Hematopoietic multipotent progenitor cell treated with erythropoietin and hydrocortisone succinate and interleukin-3 and kit ligand, for 8 days (in vitro differentiated cells): ENCODE results near the gene KLF1.
"Not testable (repeated sequence)": the region's sequence is repeated elsewhere in the genome, so short reads cannot be mapped to it uniquely, and the experiment has no call there.

Experiments
- DNase-seq: peaks from one replicate; pipeline ENCODE4 v3.0.0-alpha.2; 2015

KLF1 gene

DNA sequence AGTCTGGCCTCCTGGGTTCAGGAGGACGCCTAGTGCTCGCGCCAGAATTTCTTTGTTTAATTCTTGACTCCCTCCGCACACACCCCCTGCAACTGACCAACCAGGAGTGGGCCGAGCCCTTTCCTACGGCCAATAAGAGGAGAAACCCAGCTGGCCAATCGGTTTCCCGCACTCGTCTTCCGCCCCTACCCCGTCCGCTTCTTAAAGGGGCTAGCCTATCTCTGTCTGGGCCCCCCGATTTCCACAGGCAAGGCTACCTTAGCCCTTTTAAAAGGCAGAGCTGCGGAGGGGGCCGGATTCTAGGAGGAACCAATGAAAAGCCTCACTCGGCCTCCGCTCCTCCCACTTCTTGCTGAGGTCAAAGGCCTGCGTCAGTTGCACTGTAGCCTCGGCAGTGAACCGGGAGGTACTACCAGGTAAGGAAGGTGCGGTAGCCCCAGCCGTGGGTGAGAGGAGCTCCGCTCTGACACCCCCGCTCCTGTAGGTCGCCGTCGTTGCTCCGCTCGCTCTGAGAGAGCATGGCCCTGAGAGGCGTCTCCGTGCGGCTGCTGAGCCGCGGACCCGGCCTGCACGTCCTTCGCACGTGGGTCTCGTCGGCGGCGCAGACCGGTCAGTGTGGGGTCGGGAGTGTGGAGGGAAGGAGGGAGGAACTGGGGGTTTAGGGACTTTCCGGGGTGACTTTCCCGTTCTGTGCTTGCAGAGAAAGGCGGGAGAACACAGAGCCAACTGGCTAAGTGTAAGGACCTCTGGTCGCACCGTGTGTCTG is 4.0 kb upstream of the KLF1 start, which contains the start of gene GCDH:
Gene GCDH, plus strand, starts transcription at position 374 of the 766 bp plus-strand sequence. Its CDS starts 145 bp downstream, at position 519.
- DNase-seq, result peak; percentile 100

DNA sequence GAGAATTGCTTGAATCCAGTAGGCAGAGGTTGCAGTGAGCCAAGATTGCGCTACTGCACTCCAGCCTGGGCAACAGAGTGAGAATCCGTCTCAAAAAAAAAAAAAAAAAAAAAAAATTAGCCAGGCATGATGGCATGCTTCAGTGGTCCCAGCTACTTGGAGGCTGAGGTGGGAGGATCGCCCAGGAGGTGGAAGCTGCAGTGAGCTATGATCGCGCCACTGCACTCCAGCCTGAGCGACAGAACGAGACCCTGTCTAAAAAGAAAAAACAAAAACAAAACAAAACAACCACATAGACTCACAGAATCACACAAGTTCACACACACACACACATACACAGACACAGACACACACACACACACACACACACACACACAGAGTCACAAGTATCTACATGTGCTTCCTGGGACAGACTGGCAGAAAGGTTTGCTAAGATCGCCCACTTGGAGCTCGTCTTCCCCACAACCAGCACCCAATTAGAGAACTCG is 3.3 kb upstream of the KLF1 start:
- not testable (repeated sequence) for DNase-seq

DNA sequence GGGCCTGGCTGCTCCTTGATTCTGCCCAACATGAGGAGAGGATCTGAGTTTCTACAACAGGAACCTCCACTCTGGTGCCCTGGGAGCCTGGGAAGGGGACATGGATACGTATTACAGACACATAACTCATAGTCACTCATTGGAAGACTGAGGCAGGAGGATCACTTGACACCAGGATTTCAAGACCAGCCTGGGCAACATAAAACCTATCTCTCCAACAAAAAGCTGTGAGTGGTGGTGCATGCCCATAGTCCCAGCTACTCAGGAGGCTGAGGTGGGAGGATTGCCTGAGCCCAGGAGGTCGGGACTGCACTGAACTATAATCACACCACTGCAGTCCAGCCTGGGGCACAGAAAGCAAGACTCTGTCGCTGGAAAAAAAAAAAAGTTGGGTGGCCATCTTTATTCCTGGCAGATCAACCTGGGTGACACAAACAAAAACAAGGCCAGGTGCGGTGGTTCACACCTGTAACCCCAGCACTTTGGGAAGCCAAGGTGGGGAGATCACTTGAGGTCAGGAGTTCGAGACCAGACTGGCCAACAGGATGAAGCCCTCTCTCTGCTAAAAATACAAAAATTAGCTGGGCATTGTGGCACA is 1.1 kb upstream of the KLF1 start:
- DNase-seq, result peak; percentile 56

- no peak for DNase-seq
Observed at GRCh38 chr19:12886651-12886968, 391 bp downstream of the KLF1 start.

DNA sequence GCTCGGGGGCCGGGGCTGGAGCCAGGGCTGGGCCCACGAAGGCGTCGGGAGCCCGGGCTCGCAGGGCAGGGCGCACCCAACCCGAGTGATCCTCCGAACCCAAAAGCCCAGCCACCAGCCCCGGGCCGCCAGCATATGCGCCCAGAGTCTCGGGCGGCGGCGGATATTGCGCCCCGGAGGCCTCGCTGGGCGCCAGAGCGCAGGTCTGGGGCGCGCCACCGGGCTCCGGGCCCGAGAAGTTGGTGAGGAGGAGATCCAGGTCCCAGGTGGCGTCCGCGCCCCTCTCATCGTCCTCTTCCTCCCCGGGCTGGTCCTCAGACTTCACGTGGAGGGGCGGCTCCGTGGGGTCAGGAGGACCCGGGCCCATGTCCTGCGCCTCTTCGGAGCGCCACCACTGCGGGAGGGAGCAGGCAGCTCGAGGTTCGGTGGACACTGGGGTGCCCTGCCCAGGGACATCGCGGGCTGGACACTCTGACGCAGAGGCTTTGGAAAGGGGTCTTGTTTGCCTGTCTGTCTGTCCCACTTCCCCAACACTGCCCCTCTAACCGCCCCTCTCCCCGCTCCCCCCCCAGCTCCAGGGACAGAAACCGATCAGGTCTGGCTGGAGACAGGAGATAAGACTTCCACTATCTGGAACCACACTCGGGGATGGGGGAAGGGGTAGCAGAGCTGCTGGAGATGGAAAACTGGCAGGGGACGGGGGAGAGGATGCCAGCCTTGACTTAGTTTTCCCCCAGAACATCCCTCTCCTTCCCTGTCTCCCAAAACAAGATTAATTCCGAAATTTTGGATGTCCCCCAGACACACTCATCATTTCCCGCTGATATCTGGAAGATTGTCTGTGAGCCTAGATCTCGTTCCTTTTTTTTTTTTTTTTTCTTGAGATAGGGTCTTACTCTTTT is 1.0 kb downstream of the KLF1 start:
- DNase-seq, result peak; percentile 92

DNA sequence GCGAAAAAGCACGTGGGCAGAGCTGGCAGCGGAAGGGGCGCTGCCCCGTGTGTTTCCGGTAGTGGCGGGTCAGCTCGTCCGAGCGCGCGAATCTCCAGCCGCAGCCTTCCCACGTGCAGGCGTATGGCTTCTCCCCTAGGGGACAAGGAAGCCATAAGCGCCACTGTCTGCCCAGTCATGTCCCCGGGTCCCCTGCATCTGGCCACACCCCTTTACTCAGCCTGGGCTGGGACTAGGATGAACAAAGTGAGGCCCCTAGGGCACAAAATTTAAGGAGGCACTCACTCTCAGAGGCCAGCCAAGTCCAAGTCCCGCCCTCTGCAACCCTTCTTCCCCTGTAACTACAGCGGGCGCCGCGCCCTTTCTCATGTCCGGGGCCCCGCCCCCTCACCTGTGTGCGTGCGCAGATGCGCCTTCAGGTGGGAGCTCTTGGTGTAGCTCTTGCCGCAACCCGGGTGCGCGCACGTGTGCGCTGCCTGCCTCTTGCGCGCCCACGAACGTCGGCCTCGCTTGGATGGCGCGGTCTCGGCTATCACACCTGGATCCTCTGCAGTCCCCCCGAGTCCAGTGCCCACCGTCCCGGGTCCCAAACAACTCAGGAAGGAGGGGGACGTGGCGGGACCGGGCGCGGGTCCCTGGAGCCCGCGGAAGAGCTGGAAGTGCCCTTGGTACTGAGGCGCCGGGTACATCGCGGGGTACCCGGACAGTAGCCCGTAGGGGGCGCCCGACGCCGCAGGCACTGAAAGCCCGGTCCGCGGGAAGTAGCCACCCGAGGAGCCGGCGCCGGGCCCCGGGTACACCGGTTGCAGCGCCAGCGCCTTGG is 1.9 kb downstream of the KLF1 start:
- peak; percentile 96 for DNase-seq

DNA sequence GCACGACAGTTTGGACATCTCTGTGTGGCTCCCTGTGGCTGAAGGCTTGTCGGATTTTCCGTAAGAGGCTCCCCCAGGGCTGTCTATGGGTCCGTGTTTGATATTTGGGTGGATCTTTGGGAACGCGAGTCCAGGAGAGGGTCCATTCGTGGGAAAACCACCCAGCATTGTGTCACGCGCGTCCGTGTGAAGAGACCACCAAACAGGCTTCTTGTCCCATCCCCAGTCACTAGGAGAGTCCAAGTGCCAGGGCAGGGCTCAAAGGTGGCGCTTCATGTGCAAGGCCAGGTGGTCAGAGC is 2.4 kb downstream of the KLF1 start:
- no peak for DNase-seq

DNA sequence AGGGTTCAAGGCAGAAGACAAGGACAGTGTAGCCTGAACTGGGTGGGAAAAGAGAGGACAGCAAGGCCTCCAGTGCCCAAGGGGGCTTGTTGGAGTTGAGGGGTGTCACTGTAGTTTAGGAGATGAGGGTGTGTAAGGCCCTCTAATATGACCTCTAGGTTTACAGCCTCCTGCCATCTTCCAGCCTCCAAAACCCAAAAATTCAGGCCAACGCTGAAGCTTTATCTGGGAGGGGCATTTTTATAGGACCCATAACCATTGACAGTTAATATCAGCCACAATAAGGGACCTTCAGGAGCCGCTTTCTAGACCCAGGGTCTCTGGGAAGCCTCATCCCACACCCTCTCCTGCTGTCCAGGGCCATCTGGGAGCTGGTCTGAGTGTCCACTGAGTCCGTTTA is 2.8 kb downstream of the KLF1 start:
- DNase-seq, result peak; percentile 34

DNA sequence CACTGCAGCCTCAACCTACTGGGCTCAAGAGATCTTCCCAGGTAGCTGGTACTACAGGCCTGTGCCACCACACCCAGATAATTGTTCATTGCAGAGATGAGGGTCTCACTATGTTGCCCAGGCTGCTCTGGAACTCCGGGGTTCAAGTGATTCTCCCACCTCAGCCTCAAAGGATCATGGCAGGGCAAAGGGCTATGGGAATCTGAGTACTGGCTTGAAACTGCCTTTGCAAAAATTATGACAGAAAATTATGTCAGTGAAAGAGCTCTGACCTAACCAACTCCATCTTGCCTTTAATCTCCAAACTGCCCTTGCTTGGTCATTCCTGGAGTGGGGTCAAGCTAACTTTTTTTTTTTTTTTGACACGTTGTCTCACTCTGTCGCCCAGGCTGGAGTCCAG is 4.4 kb downstream of the KLF1 start:
- no peak for DNase-seq

- peak; percentile 97 for DNase-seq
Observed at GRCh38 chr19:12881172-12881808, 5.7 kb downstream of the KLF1 start, which contains the start of gene DNASE2. TSS of gene DNASE2 (minus strand) at chr19:12881449. CDS start at chr19:12881375, 74 bp downstream.

DNA sequence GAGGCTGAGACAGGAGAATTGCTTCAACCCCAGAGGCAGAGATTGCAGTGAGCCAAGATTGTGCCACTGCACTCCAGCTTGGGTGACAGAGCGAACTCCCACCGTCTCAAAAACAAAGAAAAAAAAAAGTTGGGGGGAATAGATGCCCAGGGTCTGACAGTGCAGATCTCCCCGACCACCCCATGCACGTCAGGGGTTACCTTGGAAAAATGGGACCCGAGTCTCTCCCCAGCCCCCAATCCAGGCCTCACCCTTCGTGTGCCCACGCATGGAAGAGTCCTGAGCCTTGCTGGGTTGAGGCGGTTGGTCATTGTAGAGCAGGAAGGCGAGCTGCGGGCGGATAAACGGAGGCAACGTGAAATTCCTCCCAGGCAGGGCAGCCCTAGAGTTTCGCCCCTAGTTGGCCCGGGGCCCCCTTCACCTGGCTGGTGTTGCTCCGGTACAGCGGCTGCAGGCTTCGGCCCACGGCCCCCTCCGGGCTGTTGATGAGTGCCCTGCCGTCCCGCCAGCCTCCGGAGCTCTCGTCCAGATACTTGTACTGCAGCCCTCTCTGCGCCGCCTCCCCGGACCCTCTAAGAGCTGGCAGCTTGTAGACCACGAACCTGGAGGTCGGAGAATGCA is 6.3 kb downstream of the KLF1 start:
- DNase-seq, result peak; percentile 35

- DNase-seq, result no peak
Observed at GRCh38 chr19:12875086-12875485, 11.9 kb downstream of the KLF1 start.

- no peak for DNase-seq
Observed at GRCh38 chr19:12873891-12874745, 12.9 kb downstream of the KLF1 start.

- peak; percentile 81 for DNase-seq
Observed at GRCh38 chr19:12872941-12873890, 13.8 kb downstream of the KLF1 start.

GRCh38 chr19:12872255-12872654 is 14.7 kb downstream of the KLF1 start:
- DNase-seq, result peak; percentile 38

DNA sequence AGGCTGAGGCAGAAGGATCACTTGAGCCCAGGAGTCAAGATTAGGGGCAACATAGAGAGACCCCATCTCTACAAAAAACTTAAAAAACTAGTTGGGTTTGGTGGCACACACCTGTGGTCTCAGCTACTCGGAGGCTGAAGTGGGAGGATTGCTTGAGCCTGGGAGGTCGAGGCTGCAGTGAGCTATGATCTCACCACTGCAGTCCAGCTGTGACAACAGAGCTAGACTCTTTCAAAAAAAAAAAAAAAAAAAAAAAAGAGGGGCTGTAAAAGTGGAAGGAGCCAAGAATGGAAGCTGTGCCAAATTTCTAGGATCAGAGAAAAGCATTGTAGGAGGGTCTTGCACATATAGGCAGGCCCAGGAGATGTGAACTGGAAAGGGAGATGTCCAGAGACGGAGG is 15.3 kb downstream of the KLF1 start:
- no peak for DNase-seq

GRCh38 chr19:12868540-12869112 is 18.4 kb downstream of the KLF1 start:
- DNase-seq, result peak; percentile 53

DNA sequence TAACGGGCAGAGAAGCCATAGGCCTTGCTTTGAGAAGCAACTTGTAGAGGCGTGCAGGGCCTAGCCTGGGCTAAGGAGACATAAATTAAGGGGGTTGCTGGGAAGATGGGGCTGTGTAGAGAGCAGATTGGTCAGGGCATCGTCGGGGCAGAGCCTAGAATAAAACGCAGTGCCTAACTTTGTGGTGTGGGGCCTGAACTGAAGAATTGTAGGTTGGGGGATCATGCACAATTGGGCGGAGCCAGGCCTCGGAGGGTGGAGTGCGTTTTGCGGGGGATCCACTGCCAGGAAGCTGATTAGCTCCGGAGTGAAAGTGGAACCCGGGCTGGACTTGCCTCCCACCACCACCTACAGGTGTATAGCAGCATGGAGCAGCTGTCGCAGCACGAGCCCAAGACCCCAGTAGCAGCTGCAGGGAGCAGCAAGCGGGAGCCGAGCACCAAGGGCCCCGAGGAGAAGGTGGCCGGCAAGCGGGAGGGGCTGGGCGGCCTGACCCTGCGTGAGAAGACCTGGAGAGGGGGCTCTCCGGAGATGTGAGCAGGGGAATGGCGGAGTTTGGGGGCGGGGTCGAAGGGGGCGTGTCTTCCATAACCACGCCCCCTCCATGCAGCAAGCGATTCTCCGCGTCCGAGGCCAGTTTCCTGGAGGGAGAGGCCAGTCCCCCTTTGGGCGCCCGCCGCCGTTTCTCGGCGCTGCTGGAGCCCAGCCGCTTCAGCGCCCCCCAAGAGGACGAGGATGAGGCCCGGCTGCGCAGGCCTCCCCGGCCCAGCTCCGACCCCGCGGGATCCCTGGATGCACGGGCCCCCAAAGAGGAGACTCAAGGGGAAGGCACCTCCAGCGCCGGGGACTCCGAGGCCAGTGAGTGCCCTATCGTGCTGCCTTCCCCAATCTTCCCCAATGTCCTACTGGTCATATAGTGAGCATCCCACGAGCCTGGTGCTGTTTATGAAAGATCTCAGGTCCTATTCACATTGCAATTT is 19.6 kb downstream of the KLF1 start:
- peak; percentile 79 for DNase-seq
